Ishikawa (cell line): ENCODE data around the gene SUN3.

Experiments
- EGR1 ChIP-seq: IDR thresholded peaks from 2 replicates; pipeline ENCODE4 v1.6.1; 2012
- EP300 ChIP-seq: IDR thresholded peaks from 2 replicates; pipeline ENCODE4 v1.6.1; 2012; ENCODE audit warnings: borderline replicate concordance
- NFIC ChIP-seq: IDR thresholded peaks from 2 replicates; pipeline ENCODE4 v1.6.1; 2012
- RAD21 ChIP-seq: IDR thresholded peaks from 2 replicates; pipeline ENCODE4 v1.6.1; 2012; ENCODE audit warnings: low read depth
- REST ChIP-seq: IDR thresholded peaks from 2 replicates; pipeline ENCODE4 v1.6.1; 2012; ENCODE audit warnings: low read depth, mild to moderate bottlenecking
- TAF1 ChIP-seq: IDR thresholded peaks from 2 replicates; pipeline ENCODE4 v1.6.1; 2012; ENCODE audit warnings: low read depth, mild to moderate bottlenecking
- TF ChIP-seq, protein P1 (sequence below): IDR thresholded peaks from 2 replicates; pipeline ENCODE4 v1.6.1; 2012

GRCh38 chr7:47970761-47971160 is 58.1 kb downstream of the SUN3 start:
- TF ChIP-seq EP300 (no peak), TAF1 (no peak), EGR1 (no peak), RAD21 (no peak), REST (no peak), NFIC (no peak)
- TF ChIP-seq, protein P1, sequence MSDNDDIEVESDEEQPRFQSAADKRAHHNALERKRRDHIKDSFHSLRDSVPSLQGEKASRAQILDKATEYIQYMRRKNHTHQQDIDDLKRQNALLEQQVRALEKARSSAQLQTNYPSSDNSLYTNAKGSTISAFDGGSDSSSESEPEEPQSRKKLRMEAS, result no peak
